IMR-90 (cell line): Measurements from ENCODE around the gene AMBRA1. TPM values are rescaled to one million over a fixed set of nuclear protein-coding genes. Genes with fewer than 3 reads are reported as not detected.

Experiments
- ATAC-seq: fragments of 200-7000 bp; cut with Tn5 transposase; 2 replicates; pipeline ENCODE4 v1.9.1; 2020; ENCODE audit warnings: low read depth, mild to moderate bottlenecking, moderate library complexity
- BruUV-seq: library from RNA; stranded (reverse); fragments of 400-500 nt; replicated peaks from 2 replicates; lab custom pipeline; 2021; lab: Mats Ljungman, UMichigan
- CTCF ChIA-PET: fragments of 300-600 bp; formaldehyde crosslinking; extraction: SDS; loops from one replicate; lab custom pipeline; 2021; ENCODE audit warnings: antibody characterized with exemption; lab: Yijun Ruan, JAX
- POLR2A ChIA-PET: fragments of 300-600 bp; sonication (Branson Sonifier 250); formaldehyde crosslinking; loops from one replicate; lab custom pipeline; 2022; ENCODE audit warnings: antibody characterized with exemption; ENCODE audit not compliant: unreplicated experiment; lab: Charles Lee
- DNase-seq: peaks from one replicate; pipeline ENCODE4 v3.0.0; 2013
- H2AFZ ChIP-seq: replicated peaks from 2 replicates; pipeline ENCODE3; 2013; ENCODE audit warnings: low read length, mild to moderate bottlenecking; ENCODE audit not compliant: poor library complexity
- H2AK5ac ChIP-seq: 2 replicates; pipeline ENCODE4 v1.6.1; 2013; ENCODE audit warnings: low read depth, low read length, inconsistent platforms
- H2AK9ac ChIP-seq: replicated peaks from 2 replicates; pipeline ENCODE3; 2013; ENCODE audit warnings: mild to moderate bottlenecking, low read depth, low read length, moderate library complexity; ENCODE audit not compliant: poor library complexity
- H2BK120ac ChIP-seq: 2 replicates; pipeline ENCODE4 v1.6.1; 2013; ENCODE audit warnings: low read depth, low read length, inconsistent platforms
- H2BK15ac ChIP-seq: 3 replicates; pipeline ENCODE4 v1.6.1; 2013; ENCODE audit warnings: low read depth, low read length, inconsistent platforms
- H2BK20ac ChIP-seq: 2 replicates; pipeline ENCODE4 v1.6.1; 2013; ENCODE audit warnings: low read depth, mild to moderate bottlenecking, inconsistent platforms, low read length, moderate library complexity
- H2BK5ac ChIP-seq: 2 replicates; pipeline ENCODE4 v1.6.1; 2013; ENCODE audit warnings: mild to moderate bottlenecking, low read depth, low read length, inconsistent platforms; ENCODE audit not compliant: poor library complexity, severe bottlenecking
- H3K14ac ChIP-seq: replicated peaks from 2 replicates; pipeline ENCODE4 v1.6.1; 2013; ENCODE audit warnings: low read depth, low read length, inconsistent platforms
- H3K18ac ChIP-seq: 2 replicates; pipeline ENCODE4 v1.6.1; 2013; ENCODE audit warnings: low read depth, low read length, control low read depth
- H3K23ac ChIP-seq: 2 replicates; pipeline ENCODE4 v1.6.1; 2013; ENCODE audit warnings: low read depth, low read length, inconsistent platforms
- H3K27ac ChIP-seq: 2 replicates; pipeline ENCODE4 v1.5.1; 2013; ENCODE audit warnings: mild to moderate bottlenecking, control low read depth, low read length; ENCODE audit not compliant: insufficient read depth
- H3K27me3 ChIP-seq: 2 replicates; pipeline ENCODE4 v1.6.1; 2013; ENCODE audit warnings: low read length; ENCODE audit not compliant: control insufficient read depth, insufficient read depth
- H3K36me3 ChIP-seq: 2 replicates; pipeline ENCODE4 v1.6.1; 2013; ENCODE audit warnings: low read length, mixed read lengths; ENCODE audit not compliant: control insufficient read depth, insufficient read depth
- H3K4ac ChIP-seq: 2 replicates; pipeline ENCODE4 v1.6.1; 2013; ENCODE audit warnings: low read depth, low read length, inconsistent platforms
- H3K4me1 ChIP-seq: 2 replicates; pipeline ENCODE4 v1.6.1; 2013; ENCODE audit warnings: low read length, mixed read lengths; ENCODE audit not compliant: control insufficient read depth, insufficient read depth
- H3K4me2 ChIP-seq: 2 replicates; pipeline ENCODE4 v1.6.1; 2013; ENCODE audit warnings: low read depth, mild to moderate bottlenecking, control low read depth, low read length, moderate library complexity
- H3K4me3 ChIP-seq: 2 replicates; pipeline ENCODE4 v1.5.1; 2013; ENCODE audit warnings: low read depth, mild to moderate bottlenecking, control low read depth, low read length, moderate library complexity; ENCODE audit not compliant: insufficient read depth
- H3K56ac ChIP-seq: 2 replicates; pipeline ENCODE4 v1.6.1; 2013; ENCODE audit warnings: low read length, inconsistent platforms; ENCODE audit not compliant: insufficient read depth; ENCODE audit errors: extremely low read depth
- H3K79me1 ChIP-seq, 2 experiments: 2 replicates each; pipeline ENCODE4 v1.6.1; 2013; ENCODE audit warnings: low read length in 2 of 2, inconsistent platforms in 1 of 2, low read depth in 1 of 2
- H3K9ac ChIP-seq: 2 replicates; pipeline ENCODE4 v1.6.1; 2013; ENCODE audit warnings: low read depth, low read length, control low read depth
- H3K9me1 ChIP-seq: 2 replicates; pipeline ENCODE4 v1.6.1; 2013; ENCODE audit warnings: low read length, inconsistent platforms; ENCODE audit not compliant: insufficient read depth
- H3K9me3 ChIP-seq: 2 replicates; pipeline ENCODE4 v1.6.1; 2013; ENCODE audit warnings: low read length; ENCODE audit not compliant: control insufficient read depth, insufficient read depth
- H4K20me1 ChIP-seq: 2 replicates; pipeline ENCODE4 v1.6.1; 2013; ENCODE audit warnings: low read length, inconsistent platforms; ENCODE audit not compliant: insufficient read depth
- H4K5ac ChIP-seq: 2 replicates; pipeline ENCODE4 v1.6.1; 2013; ENCODE audit warnings: mild to moderate bottlenecking, low read depth, low read length, control low read depth
- H4K8ac ChIP-seq, 2 experiments: 2 replicates each; pipeline ENCODE4 v1.6.1; 2013; ENCODE audit warnings: low read depth in 2 of 2, low read length in 2 of 2, control low read depth in 1 of 2, inconsistent platforms in 1 of 2
- H4K91ac ChIP-seq: 2 replicates; pipeline ENCODE4 v1.6.1; 2013; ENCODE audit warnings: low read depth, low read length, inconsistent platforms; ENCODE audit not compliant: insufficient read depth
- BHLHE40 ChIP-seq: fragments of 150-350 bp; IDR thresholded peaks from 2 replicates; pipeline ENCODE4 v1.6.1; 2016; ENCODE audit warnings: mild to moderate bottlenecking, low read depth, low read length
- CEBPB ChIP-seq: IDR thresholded peaks from 2 replicates; pipeline ENCODE4 v1.6.1; 2012; ENCODE audit warnings: low read depth, low read length, improper control_type of control experiment
- CTCF ChIP-seq: conservative IDR thresholded peaks from 2 replicates; pipeline ENCODE4 v1.5.1; 2012; ENCODE audit warnings: mild to moderate bottlenecking, low read depth, low read length, improper control_type of control experiment
- MAZ ChIP-seq: IDR thresholded peaks from 2 replicates; pipeline ENCODE4 v1.6.1; 2012; ENCODE audit warnings: low read depth, mild to moderate bottlenecking, low read length, improper control_type of control experiment, moderate library complexity, borderline replicate concordance
- MXI1 ChIP-seq: IDR thresholded peaks from 2 replicates; pipeline ENCODE4 v1.6.1; 2012; ENCODE audit warnings: low read depth, mild to moderate bottlenecking, low read length, moderate library complexity, borderline replicate concordance
- RAD21 ChIP-seq: IDR thresholded peaks from 2 replicates; pipeline ENCODE4 v1.6.1; 2012; ENCODE audit warnings: low read length, improper control_type of control experiment
- RFX5 ChIP-seq: IDR thresholded peaks from 2 replicates; pipeline ENCODE4 v1.8.0; 2012; ENCODE audit warnings: low read depth, mild to moderate bottlenecking, low read length, moderate library complexity
- SMC3 ChIP-seq: fragments of 150-350 bp; IDR thresholded peaks from 2 replicates; pipeline ENCODE4 v1.6.1; 2016; ENCODE audit warnings: low read depth, mild to moderate bottlenecking, antibody characterized with exemption, low read length, moderate library complexity
- USF2 ChIP-seq: fragments of 150-350 bp; IDR thresholded peaks from 2 replicates; pipeline ENCODE4 v1.6.1; 2017; ENCODE audit warnings: mild to moderate bottlenecking, antibody characterized with exemption, low read length, low read depth
- WGBS, 2 experiments: methylation state at CpG; one replicate each; pipeline versions ENCODE4 v1.1.5 to v1.1.7; 2013; ENCODE audit warnings: missing lambda C conversion rate in 2 of 2; ENCODE audit not compliant: insufficient read length in 1 of 2; ENCODE audit errors: extremely low coverage in 2 of 2; 5-methylcytosine and 5-hydroxymethylcytosine counted together
- dilution Hi-C: fragments of 300-500 bp; cut with HindIII; formaldehyde crosslinking; loops from one replicate; pipeline ENCODE4 v1.14.3; 2018; ENCODE audit warnings: low sequenced_read_pairs; ENCODE audit not compliant: unreplicated experiment
- in situ Hi-C: fragments of 300-500 bp; cut with MboI; formaldehyde crosslinking; loops from 3 replicates; pipeline ENCODE4 v1.14.3; 2019; ENCODE audit warnings: low sequenced_read_pairs, inconsistent platforms, mixed read lengths
- intact Hi-C: fragments of 100-400 bp; cut with micrococcal nuclease; formaldehyde crosslinking; loops from 2 replicates; pipeline ENCODE4 v1.10.0; 2022
- polyA plus RNA-seq, 3 experiments: library from polyadenylated mRNA; depleted of rRNA; stranded (reverse); fragments of >200 nt; gene quantifications; 2 replicates each; pipeline ENCODE4 v1.2.3, GENCODE V29; 2012; ENCODE audit warnings: low replicate concordance in 1 of 3
- total RNA-seq: library from RNA; depleted of rRNA; stranded (reverse); fragments of >200 nt; gene quantifications from 2 replicates; pipeline ENCODE4 v1.2.3, GENCODE V29; 2012

Gene AMBRA1
- total and polyA plus RNA-seq, 2 of the 4 experiments (the other 2 are of a cell fraction) = 9.4 to 18.3 TPM

- no peak overlapping the region for H4K91ac ChIP-seq
- no peak overlapping the region for H3K18ac ChIP-seq
- POLR2A ChIA-PET = no interaction called here
- peaks cover 18% of the 10 kb centered on the region for H3K4me1 ChIP-seq
- H3K56ac ChIP-seq = no peak overlapping the region
- DNase-seq = no peak
- H3K14ac ChIP-seq = no peak overlapping the region
- ATAC-seq = 0 out of 2 replicates have a peak, but pooled peaks have one; percentile 4
- intact Hi-C loops (no loop called here), dilution Hi-C loops (no loop called here), in situ Hi-C loops (no loop called here)
- H3K4ac ChIP-seq = no peak overlapping the region
- no peak overlapping the region for H3K27ac ChIP-seq
- no peak overlapping the region for H3K4me3 ChIP-seq
- WGBS, 2 experiments = 48% methylated on average over 11 of the region's 33 CpGs; no CpG with 5 or more reads in 1 of the 2 experiments
- no peak overlapping the region for H2BK15ac ChIP-seq
- TF ChIP-seq MXI1 (no peak), BHLHE40 (no peak), SMC3 (peak; percentile 73), RAD21 (peak; percentile 75), CTCF (peak; percentile 77), MAZ (peak; percentile 13; the same call in 1 of the 2 replicates), RFX5 (no peak), CEBPB (no peak), USF2 (no peak)
- H3K27me3 ChIP-seq = no peaks in the 10 kb centered on the region
- H2AK5ac ChIP-seq = no peak overlapping the region
- no peak overlapping the region for H3K23ac ChIP-seq
- no peaks in the 10 kb centered on the region for H3K36me3 ChIP-seq
- no peak overlapping the region for H4K8ac ChIP-seq
- CTCF ChIA-PET = interaction anchor here (0.6 to 1.5 kb wide), 4 partner anchors 8 to 16 kb away, joined by 3 to 4 read pairs (median 4); no protein-coding TSS in a partner anchor
- peaks cover 30 to 87% of the 10 kb centered on the region in 2 experiments for H3K79me1 ChIP-seq
- H3K9ac ChIP-seq = no peak overlapping the region
- BruUV-seq = no TSS peak
- H2AK9ac ChIP-seq = peak overlapping the region; percentile 81
- no peak overlapping the region for H2BK5ac ChIP-seq
- H2AFZ ChIP-seq = peak overlapping the region; percentile 69
- peaks cover 3% of the 10 kb centered on the region; the same call in 1 of the 2 replicates for H3K9me1 ChIP-seq
- H2BK20ac ChIP-seq = no peak overlapping the region
- H4K20me1 ChIP-seq = peaks cover 40% of the 10 kb centered on the region
- H4K5ac ChIP-seq = no peak overlapping the region
- H3K4me2 ChIP-seq = no peak overlapping the region
- no peak overlapping the region for H2BK120ac ChIP-seq
- no peaks in the 10 kb centered on the region for H3K9me3 ChIP-seq
These were observed 241.6 kb downstream of the AMBRA1 start for GRCh38 chr11:46352063-46352841.
